Measurements from ENCODE around the gene SF1.

DNA sequence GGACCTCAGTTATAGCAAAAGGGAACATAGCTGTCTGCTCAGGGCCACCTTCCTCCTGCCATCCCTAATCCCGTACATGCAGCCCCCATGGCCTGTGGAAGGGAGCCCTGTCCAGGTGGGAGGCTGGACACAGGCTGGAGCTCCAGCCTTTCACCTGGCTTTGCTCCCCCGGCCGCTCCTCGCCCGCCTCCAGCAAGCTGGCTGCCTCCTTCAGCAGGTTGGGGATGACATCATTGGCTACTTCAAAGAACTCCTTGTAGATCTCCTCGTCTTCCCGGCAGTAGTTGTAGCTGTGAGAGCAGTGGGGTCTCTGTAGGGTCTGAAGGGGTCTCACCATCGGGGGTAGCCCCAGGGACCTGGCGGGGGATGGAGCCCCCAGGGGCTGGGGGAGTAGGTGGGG, 27.1 kb upstream of the SF1 start:
- TF ChIP-seq POLR2A (IDR thresholded peaks at IDR 0.05) (no peak), POLR2AphosphoS5 (IDR thresholded peaks at IDR 0.05) (no peak)
- TF ChIP-seq, protein P1, sequence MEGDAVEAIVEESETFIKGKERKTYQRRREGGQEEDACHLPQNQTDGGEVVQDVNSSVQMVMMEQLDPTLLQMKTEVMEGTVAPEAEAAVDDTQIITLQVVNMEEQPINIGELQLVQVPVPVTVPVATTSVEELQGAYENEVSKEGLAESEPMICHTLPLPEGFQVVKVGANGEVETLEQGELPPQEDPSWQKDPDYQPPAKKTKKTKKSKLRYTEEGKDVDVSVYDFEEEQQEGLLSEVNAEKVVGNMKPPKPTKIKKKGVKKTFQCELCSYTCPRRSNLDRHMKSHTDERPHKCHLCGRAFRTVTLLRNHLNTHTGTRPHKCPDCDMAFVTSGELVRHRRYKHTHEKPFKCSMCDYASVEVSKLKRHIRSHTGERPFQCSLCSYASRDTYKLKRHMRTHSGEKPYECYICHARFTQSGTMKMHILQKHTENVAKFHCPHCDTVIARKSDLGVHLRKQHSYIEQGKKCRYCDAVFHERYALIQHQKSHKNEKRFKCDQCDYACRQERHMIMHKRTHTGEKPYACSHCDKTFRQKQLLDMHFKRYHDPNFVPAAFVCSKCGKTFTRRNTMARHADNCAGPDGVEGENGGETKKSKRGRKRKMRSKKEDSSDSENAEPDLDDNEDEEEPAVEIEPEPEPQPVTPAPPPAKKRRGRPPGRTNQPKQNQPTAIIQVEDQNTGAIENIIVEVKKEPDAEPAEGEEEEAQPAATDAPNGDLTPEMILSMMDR (IDR thresholded peaks at IDR 0.05), result no peak
